ENCODE data around the gene MEPCE.

The MEPCE gene

GRCh38 chr7:100465702-100466311 is 36.2 kb downstream of the MEPCE start:
- no peaks in the 10 kb centered on the region for H4K20me1 ChIP-seq (ENCODE audit: insufficient read depth)
- no peaks in the 10 kb centered on the region for H3K27me3 ChIP-seq (ENCODE audit: insufficient read depth, low read depth)
- no peaks in the 10 kb centered on the region for H3K36me3 ChIP-seq (ENCODE audit: insufficient read depth)
- no peak overlapping the region for H3K27ac ChIP-seq
- H3K9ac ChIP-seq = no peak overlapping the region
- H3K4me1 ChIP-seq (ENCODE audit: low read depth, poor library complexity, severe bottlenecking) = peaks cover 3% of the 10 kb centered on the region
- no peak overlapping the region for H2AFZ ChIP-seq (ENCODE audit: low read depth)
- TF ChIP-seq CTCF (conservative IDR thresholded peaks at IDR 0.05; ENCODE audit: low read depth, low read length) = no peak
- H3K4me3 ChIP-seq (IDR thresholded peaks at IDR 0.05; ENCODE audit: insufficient read depth, low read depth, low read length) = no peak overlapping the region
- no peaks in the 10 kb centered on the region for H3K79me2 ChIP-seq (ENCODE audit: insufficient read depth, low read depth)
- no peak overlapping the region for H3K4me2 ChIP-seq

- H3K27ac ChIP-seq = no peak overlapping the region
- no peaks in the 10 kb centered on the region for H3K79me2 ChIP-seq (ENCODE audit: insufficient read depth, low read depth)
- H4K20me1 ChIP-seq (ENCODE audit: insufficient read depth) = no peaks in the 10 kb centered on the region
- no peak overlapping the region for H3K4me2 ChIP-seq
- H3K27me3 ChIP-seq (ENCODE audit: insufficient read depth, low read depth) = no peaks in the 10 kb centered on the region
- H2AFZ ChIP-seq (ENCODE audit: low read depth) = no peak overlapping the region
- no peaks in the 10 kb centered on the region for H3K36me3 ChIP-seq (ENCODE audit: insufficient read depth)
- H3K4me1 ChIP-seq (ENCODE audit: low read depth, poor library complexity, severe bottlenecking) = peaks cover 3% of the 10 kb centered on the region
- no peak for TF ChIP-seq CTCF (conservative IDR thresholded peaks at IDR 0.05; ENCODE audit: low read depth, low read length)
- H3K9ac ChIP-seq = no peak overlapping the region
- no peak overlapping the region for H3K4me3 ChIP-seq (IDR thresholded peaks at IDR 0.05; ENCODE audit: insufficient read depth, low read depth, low read length)
These were observed 37.3 kb downstream of the MEPCE start for GRCh38 chr7:100466653-100467605.

GRCh38 chr7:100467638-100468373 is 38.2 kb downstream of the MEPCE start:
- Histone ChIP-seq H3K4me2 (no peak overlapping the region), H3K27ac (no peak overlapping the region), H3K36me3 (ENCODE audit: insufficient read depth) (no peaks in the 10 kb centered on the region), H2AFZ (ENCODE audit: low read depth) (no peak overlapping the region), H4K20me1 (ENCODE audit: insufficient read depth) (no peaks in the 10 kb centered on the region), H3K79me2 (ENCODE audit: insufficient read depth, low read depth) (no peaks in the 10 kb centered on the region), H3K27me3 (ENCODE audit: insufficient read depth, low read depth) (no peaks in the 10 kb centered on the region), H3K4me3 (IDR thresholded peaks at IDR 0.05; ENCODE audit: insufficient read depth, low read depth, low read length) (no peak overlapping the region), H3K9ac (no peak overlapping the region), H3K4me1 (ENCODE audit: low read depth, poor library complexity, severe bottlenecking) (peaks cover 4% of the 10 kb centered on the region)
- TF ChIP-seq CTCF (conservative IDR thresholded peaks at IDR 0.05; ENCODE audit: low read depth, low read length) = no peak

- H3K4me2 ChIP-seq = no peak overlapping the region
- TF ChIP-seq CTCF (conservative IDR thresholded peaks at IDR 0.05; ENCODE audit: low read depth, low read length) = peak; percentile 89
- peaks cover 11% of the 10 kb centered on the region for H3K4me1 ChIP-seq (ENCODE audit: low read depth, poor library complexity, severe bottlenecking)
- no peaks in the 10 kb centered on the region for H4K20me1 ChIP-seq (ENCODE audit: insufficient read depth)
- H3K4me3 ChIP-seq (IDR thresholded peaks at IDR 0.05; ENCODE audit: insufficient read depth, low read depth, low read length) = no peak overlapping the region
- H3K79me2 ChIP-seq (ENCODE audit: insufficient read depth, low read depth) = no peaks in the 10 kb centered on the region
- no peak overlapping the region for H2AFZ ChIP-seq (ENCODE audit: low read depth)
- no peak overlapping the region for H3K27ac ChIP-seq
- H3K27me3 ChIP-seq (ENCODE audit: insufficient read depth, low read depth) = no peaks in the 10 kb centered on the region
- no peak overlapping the region for H3K9ac ChIP-seq
- H3K36me3 ChIP-seq (ENCODE audit: insufficient read depth) = no peaks in the 10 kb centered on the region; the same call in 1 of the 2 replicates
These were observed 39.8 kb downstream of the MEPCE start for GRCh38 chr7:100469227-100470044.
